Hepatocyte (in vitro differentiated cells): Measurements from ENCODE around the gene ENPP7. TPM values are rescaled to one million over a fixed set of nuclear protein-coding genes. Genes with fewer than 3 reads are reported as not detected.

Experiments
- DNase-seq: peaks from one replicate; pipeline ENCODE4 v3.0.0-alpha.2; 2016; ENCODE audit warnings: low spot score
- H2AFZ ChIP-seq: fragments of 200-600 bp; sonication (generic); 2 replicates; pipeline ENCODE4 v1.6.0; 2016; ENCODE audit warnings: antibody characterized with exemption, mild to moderate bottlenecking
- H3K27ac ChIP-seq: fragments of 200-600 bp; sonication (generic); 2 replicates; pipeline ENCODE4 v1.5.1; 2016; ENCODE audit warnings: mild to moderate bottlenecking
- H3K27me3 ChIP-seq: fragments of 200-600 bp; sonication (generic); 2 replicates; pipeline ENCODE4 v1.6.1; 2016
- H3K36me3 ChIP-seq: fragments of 200-600 bp; sonication (generic); replicated peaks from 2 replicates; pipeline ENCODE4 v1.5.1; 2016; ENCODE audit warnings: low read depth; ENCODE audit not compliant: insufficient read depth
- H3K4me1 ChIP-seq: fragments of 200-600 bp; sonication (generic); 2 replicates; pipeline ENCODE4 v1.5.1; 2016; ENCODE audit warnings: mild to moderate bottlenecking, moderate library complexity; ENCODE audit not compliant: insufficient read depth
- H3K4me2 ChIP-seq: fragments of 200-600 bp; sonication (generic); 2 replicates; pipeline ENCODE4 v1.6.0; 2016
- H3K4me3 ChIP-seq: fragments of 200-600 bp; sonication (generic); 2 replicates; pipeline ENCODE4 v1.5.1; 2016; ENCODE audit warnings: mild to moderate bottlenecking
- H3K79me2 ChIP-seq: fragments of 200-600 bp; sonication (generic); 2 replicates; pipeline ENCODE4 v1.6.0; 2017; ENCODE audit warnings: mild to moderate bottlenecking
- H3K9me2 ChIP-seq: fragments of 200-600 bp; sonication (generic); replicated peaks from 2 replicates; pipeline ENCODE4 v1.6.0; 2017; ENCODE audit warnings: mild to moderate bottlenecking; ENCODE audit not compliant: insufficient read depth
- H3K9me3 ChIP-seq: fragments of 200-600 bp; sonication (generic); 2 replicates; pipeline ENCODE4 v1.5.1; 2016; ENCODE audit warnings: low read depth, mild to moderate bottlenecking
- H4K20me1 ChIP-seq: fragments of 200-600 bp; sonication (generic); 2 replicates; pipeline ENCODE4 v1.6.0; 2016; ENCODE audit warnings: mild to moderate bottlenecking; ENCODE audit not compliant: insufficient read depth, poor library complexity, severe bottlenecking
- EZH2 ChIP-seq: fragments of 200-600 bp; sonication (generic); IDR thresholded peaks from 2 replicates; pipeline ENCODE4 v1.6.1; 2016; ENCODE audit warnings: antibody characterized with exemption, mild to moderate bottlenecking, borderline replicate concordance
- EZH2phosphoT487 ChIP-seq: fragments of 200-600 bp; sonication (generic); IDR thresholded peaks from one replicate; pipeline ENCODE4 v1.6.1; 2018; ENCODE audit warnings: antibody characterized with exemption, mild to moderate bottlenecking, low read depth, moderate library complexity; ENCODE audit not compliant: unreplicated experiment, severe bottlenecking
- WGBS: methylation state at CpG from one replicate; pipeline ENCODE4 v1.1.6; 2016; ENCODE audit warnings: low lambda C conversion rate; ENCODE audit errors: missing lambda C conversion rate; 5-methylcytosine and 5-hydroxymethylcytosine counted together
- polyA plus RNA-seq: library from polyadenylated mRNA; unstranded; fragments of >200 nt; fragmentation: Nextera tagmentation; extraction: Ambion mirVana; gene quantifications from 2 replicates; pipeline ENCODE4 v1.2.1, GENCODE V29; 2016
- total RNA-seq: library from RNA; depleted of rRNA; stranded (reverse); fragments of >200 nt; gene quantifications from 2 replicates; pipeline ENCODE4 v1.2.3, GENCODE V29; 2014
- TF ChIP-seq, protein P1 (sequence below): fragments of 200-600 bp; sonication (generic); IDR thresholded peaks from 2 replicates; pipeline ENCODE4 v1.5.1; 2016; ENCODE audit warnings: antibody characterized with exemption, mild to moderate bottlenecking; ENCODE audit not compliant: poor library complexity

ENPP7 gene
- total and polyA plus RNA-seq, 2 experiments from 2014 or later: 22.2 to 30.2 TPM

DNA sequence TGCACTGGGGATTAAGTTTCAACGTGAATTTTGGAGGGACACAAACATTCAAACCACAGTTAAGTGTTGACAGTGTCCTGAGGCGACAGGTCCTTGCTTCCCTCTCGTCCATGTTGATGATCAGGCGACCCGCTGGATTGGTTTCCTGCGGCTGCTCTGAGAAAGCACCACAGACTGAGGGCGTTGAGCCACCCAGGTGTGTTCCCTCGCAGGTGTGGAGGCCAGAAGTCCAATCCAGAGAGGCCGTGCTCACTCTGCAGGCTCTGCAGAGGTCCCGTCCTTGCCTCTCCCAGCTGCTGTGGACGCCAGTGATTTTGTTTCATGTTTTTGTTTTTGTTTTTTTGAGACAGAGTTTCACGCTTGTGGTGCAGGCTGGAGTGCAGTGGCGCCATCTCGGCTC, 24.8 kb downstream of the ENPP7 start:
- H3K27me3 ChIP-seq: peaks cover 7% of the 10 kb centered on the region
- no peak overlapping the region for H3K4me3 ChIP-seq
- TF ChIP-seq EZH2: no peak
- TF ChIP-seq, protein P1, sequence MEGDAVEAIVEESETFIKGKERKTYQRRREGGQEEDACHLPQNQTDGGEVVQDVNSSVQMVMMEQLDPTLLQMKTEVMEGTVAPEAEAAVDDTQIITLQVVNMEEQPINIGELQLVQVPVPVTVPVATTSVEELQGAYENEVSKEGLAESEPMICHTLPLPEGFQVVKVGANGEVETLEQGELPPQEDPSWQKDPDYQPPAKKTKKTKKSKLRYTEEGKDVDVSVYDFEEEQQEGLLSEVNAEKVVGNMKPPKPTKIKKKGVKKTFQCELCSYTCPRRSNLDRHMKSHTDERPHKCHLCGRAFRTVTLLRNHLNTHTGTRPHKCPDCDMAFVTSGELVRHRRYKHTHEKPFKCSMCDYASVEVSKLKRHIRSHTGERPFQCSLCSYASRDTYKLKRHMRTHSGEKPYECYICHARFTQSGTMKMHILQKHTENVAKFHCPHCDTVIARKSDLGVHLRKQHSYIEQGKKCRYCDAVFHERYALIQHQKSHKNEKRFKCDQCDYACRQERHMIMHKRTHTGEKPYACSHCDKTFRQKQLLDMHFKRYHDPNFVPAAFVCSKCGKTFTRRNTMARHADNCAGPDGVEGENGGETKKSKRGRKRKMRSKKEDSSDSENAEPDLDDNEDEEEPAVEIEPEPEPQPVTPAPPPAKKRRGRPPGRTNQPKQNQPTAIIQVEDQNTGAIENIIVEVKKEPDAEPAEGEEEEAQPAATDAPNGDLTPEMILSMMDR: no peak
- no peak for TF ChIP-seq EZH2phosphoT487
- H3K79me2 ChIP-seq: no peaks in the 10 kb centered on the region
- no peaks in the 10 kb centered on the region for H3K4me1 ChIP-seq
- WGBS: 88% methylated on average over 14 of the region's 14 CpGs
- no peaks in the 10 kb centered on the region for H3K9me3 ChIP-seq
- H3K36me3 ChIP-seq: no peaks in the 10 kb centered on the region
- H4K20me1 ChIP-seq: no peaks in the 10 kb centered on the region
- H3K4me2 ChIP-seq: no peak overlapping the region
- no peak for DNase-seq
- H2AFZ ChIP-seq: no peak overlapping the region
- no peak overlapping the region for H3K27ac ChIP-seq
- no peaks in the 10 kb centered on the region for H3K9me2 ChIP-seq

DNA sequence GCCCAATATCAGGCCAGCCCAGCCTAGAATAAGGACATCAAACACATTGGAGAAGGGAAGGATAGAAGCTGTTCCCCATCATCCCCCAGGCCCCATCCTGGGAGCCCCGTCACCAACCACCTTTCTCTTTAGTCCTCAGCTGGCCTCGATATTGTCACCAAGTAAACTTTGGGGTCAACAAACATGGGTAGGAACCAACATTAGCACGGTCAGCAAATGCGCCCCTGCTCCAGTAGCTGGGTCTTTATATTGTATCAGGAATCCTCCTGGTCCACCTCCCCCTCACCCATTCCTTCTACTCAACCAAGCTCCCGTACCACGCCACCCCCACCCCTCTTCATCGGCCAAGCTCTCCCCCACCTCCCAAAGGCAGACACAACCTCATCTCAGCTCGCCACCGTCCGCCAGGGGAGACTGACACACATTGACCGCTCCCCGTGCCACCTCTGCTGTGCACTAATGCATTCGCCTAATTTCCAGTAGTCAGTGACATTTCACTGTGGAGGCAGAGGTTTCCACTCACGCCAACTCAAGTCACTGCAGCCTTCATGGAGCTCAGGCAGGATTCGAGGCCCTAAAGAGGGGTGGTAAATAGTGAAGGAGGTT, 26.5 kb downstream of the ENPP7 start:
- H3K79me2 ChIP-seq: no peaks in the 10 kb centered on the region
- H3K27me3 ChIP-seq: no peaks in the 10 kb centered on the region
- H2AFZ ChIP-seq: no peak overlapping the region
- no peaks in the 10 kb centered on the region for H3K36me3 ChIP-seq
- no peaks in the 10 kb centered on the region for H3K9me2 ChIP-seq
- 97% methylated on average over 12 of the region's 15 CpGs for WGBS
- TF ChIP-seq, protein P1: no peak
- no peak for TF ChIP-seq EZH2
- no peak for TF ChIP-seq EZH2phosphoT487
- H3K9me3 ChIP-seq: no peaks in the 10 kb centered on the region
- H3K4me1 ChIP-seq: no peaks in the 10 kb centered on the region
- no peak overlapping the region for H3K4me3 ChIP-seq
- DNase-seq: no peak
- no peak overlapping the region for H3K4me2 ChIP-seq
- no peaks in the 10 kb centered on the region for H4K20me1 ChIP-seq
- no peak overlapping the region for H3K27ac ChIP-seq

DNA sequence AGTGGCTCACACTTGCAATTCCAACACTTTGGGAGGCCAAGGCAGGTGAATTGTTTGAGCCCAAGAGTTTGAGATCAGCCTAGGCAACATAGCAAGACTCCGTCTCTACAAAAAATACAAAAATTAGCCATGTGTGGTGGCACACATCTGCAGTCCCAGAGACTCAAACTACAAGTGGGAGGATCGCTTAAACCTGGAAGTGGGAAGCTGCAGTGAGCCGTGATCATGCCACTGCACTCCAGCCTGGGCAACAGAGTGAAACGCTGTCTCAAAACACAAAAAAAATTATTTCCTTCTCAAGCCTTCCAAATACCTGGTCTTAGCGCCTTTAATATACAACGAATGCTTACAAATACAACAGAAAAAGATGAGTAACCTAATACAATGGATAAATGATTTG, 27.5 kb downstream of the ENPP7 start:
- no peak overlapping the region for H3K4me3 ChIP-seq
- no peaks in the 10 kb centered on the region for H3K9me3 ChIP-seq

More for the DNA sequence above, 27.5 kb downstream of the ENPP7 start:
- H3K79me2 ChIP-seq: no peaks in the 10 kb centered on the region
- H3K36me3 ChIP-seq: no peaks in the 10 kb centered on the region
- no peaks in the 10 kb centered on the region for H3K27me3 ChIP-seq
- WGBS: 96% methylated on average over 6 of the region's 6 CpGs
- H3K4me1 ChIP-seq: no peaks in the 10 kb centered on the region
- no peaks in the 10 kb centered on the region for H4K20me1 ChIP-seq
- no peak for DNase-seq
- no peak overlapping the region for H3K4me2 ChIP-seq
- no peak overlapping the region for H3K27ac ChIP-seq
- H2AFZ ChIP-seq: no peak overlapping the region
- no peaks in the 10 kb centered on the region for H3K9me2 ChIP-seq
- TF ChIP-seq, protein P1: no peak
- TF ChIP-seq EZH2phosphoT487 (no peak), EZH2 (no peak)
